Fibroblast of upper back skin (primary cell): ENCODE data around the gene ASB6.
"Not testable (repeated sequence)": the region's sequence is repeated elsewhere in the genome, so short reads cannot be mapped to it uniquely, and the experiment has no call there.

ENCODE experiments used
- DNase-seq: peaks from one replicate; pipeline ENCODE4 v3.0.0-alpha.2; 2013

The ASB6 gene

DNA sequence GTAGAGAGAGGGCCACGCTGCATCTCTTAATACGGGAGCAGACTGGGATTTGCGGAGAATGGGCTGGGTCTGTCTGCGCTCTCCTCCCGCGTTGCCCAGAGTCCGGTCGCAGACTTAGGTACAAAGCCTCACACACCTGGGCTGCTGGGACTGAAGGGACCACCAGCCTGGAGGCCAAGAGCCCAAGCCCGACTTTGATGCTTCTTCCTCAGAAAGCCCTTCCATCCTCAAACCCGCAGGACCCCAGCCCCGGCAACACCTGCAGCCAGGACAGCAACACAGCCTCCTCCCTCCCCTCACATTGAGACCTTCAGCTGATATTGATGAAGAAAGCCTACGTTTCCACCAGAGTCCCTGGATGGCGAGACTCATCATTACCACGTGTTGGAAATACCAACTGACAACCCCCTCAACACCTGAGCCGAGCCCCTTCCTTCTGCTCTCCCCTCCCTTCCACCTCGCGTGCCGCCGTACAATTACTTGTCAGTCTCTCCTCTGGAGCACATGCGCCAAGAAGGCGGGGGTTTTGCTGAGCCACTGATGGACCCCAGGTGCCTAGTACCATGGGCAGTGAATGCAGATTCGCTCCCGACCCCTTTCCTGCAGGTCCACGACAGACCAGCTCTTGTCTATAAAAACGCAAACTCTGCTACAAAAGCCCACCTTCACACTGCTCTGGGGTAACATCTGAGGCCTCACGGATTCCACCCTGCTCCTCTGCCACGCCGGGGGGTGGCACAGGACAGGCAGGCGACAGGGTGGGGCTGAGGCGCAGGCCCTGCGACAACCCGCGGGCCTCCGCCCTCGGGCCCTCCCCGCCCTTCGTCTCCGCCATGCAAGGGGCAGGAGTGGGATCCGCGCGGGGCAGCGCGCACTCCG is 841 bp downstream of the ASB6 start:
- no peak for DNase-seq

- DNase-seq = peak; percentile 72
Observed at GRCh38 chr9:129640086-129640870, 1.7 kb downstream of the ASB6 start.

GRCh38 chr9:129639756-129640085 is 2.2 kb downstream of the ASB6 start:
- DNase-seq = no peak

- no peak for DNase-seq
Observed at GRCh38 chr9:129639034-129639630, 2.8 kb downstream of the ASB6 start.

DNA sequence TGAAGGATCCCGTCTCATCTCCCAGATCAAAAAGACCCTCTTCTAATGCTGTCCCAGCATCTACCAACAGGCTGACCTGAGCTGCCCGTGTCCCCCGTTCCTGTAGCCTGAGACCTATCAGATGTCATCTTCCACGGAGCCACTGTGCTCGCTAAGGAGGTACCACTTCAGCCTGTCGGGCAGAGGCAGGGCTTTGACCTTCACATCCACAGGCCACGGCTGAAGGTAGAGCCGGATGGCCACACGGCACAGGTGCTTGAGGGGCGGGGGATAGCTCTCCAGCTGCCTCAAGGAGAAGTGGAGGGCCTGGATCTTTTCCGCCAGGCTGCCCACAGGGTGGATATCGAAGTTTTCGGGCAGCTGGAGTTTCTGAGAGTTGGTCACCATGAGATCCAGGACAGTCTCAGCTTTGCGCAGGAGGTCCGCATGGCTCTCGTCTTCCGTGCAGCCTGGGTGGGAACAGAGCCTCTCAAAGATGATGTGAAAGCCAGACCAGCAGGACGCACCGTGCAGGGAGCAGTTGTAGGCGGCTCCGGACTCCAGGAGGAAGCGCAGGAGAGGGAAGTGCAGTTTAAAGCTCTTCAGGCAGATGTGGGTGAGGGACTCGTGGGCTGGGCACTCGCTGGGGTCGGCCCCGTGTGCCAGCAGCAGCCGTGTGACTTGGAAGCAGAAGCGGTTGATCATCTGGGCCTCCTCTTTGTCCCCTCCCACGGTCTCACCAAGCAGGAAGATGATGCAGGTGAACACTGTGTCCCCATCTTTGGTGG is 4.1 kb downstream of the ASB6 start:
- DNase-seq = no peak

GRCh38 chr9:129637102-129637501 is 4.8 kb downstream of the ASB6 start:
- DNase-seq = no peak

DNA sequence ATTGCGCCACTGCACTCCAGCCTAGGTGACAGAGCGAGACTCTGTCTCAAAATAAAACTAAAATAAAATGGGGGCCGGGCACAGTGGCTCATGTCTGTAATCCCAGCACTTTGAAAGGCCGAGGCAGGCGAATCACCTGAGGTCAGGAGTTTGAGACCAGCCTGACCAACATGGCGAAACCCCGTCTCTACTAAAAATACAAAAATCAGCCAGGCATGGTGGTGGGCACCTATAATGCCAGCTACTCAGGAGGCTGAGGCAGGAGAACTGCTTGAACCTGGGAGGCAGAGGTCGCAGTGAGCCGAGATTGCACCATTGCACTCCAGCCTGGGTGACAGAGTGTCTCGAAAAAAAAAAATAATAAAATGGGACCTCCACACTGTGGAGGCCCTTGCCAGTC is 5.6 kb downstream of the ASB6 start:
- DNase-seq = not testable (repeated sequence)

- no peak for DNase-seq
Observed at GRCh38 chr9:129635099-129636065, 6.6 kb downstream of the ASB6 start.

- no peak for DNase-seq
Observed at GRCh38 chr9:129633848-129634247, 8.1 kb downstream of the ASB6 start.

GRCh38 chr9:129633207-129633606 is 8.7 kb downstream of the ASB6 start:
- DNase-seq = no peak

- DNase-seq = peak; percentile 39
Observed at GRCh38 chr9:129632460-129632859, 9.5 kb downstream of the ASB6 start.

- no peak for DNase-seq
Observed at GRCh38 chr9:129631674-129632129, 10.2 kb downstream of the ASB6 start.

DNA sequence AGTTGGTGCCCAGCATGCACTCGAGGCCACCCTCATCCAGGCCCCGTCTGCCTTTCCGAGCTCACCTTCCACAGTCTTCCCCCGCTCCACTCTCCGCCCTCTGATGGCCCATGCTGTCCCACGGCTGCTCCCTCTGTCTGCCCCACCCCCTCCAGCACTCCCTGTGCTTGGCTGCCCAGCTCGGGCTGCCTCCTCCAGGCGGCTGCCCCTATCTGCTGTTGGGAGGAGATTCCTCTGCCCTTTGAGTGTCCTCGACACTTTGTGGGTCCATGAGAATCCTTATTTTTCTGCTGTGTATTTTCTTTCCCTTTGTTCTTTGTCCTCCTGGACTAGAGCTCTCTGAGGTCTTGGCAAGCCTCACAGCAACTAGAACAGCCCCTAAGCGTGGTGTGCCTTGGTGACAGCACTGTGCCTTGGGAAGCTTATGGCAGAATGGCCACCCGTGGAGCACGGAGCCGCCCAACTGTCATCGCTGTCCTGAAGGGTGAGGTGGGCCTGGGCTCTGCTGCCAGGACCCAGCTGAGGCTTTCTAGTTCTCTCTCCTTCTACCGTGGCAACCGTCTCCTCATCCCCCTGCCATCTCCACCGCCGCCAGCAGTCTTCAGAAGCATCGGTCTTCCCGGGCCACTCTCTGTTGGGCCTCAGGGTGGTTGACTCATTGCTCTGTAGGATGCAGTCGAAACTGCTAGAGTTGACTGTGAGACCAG is 10.8 kb downstream of the ASB6 start:
- DNase-seq = no peak

DNA sequence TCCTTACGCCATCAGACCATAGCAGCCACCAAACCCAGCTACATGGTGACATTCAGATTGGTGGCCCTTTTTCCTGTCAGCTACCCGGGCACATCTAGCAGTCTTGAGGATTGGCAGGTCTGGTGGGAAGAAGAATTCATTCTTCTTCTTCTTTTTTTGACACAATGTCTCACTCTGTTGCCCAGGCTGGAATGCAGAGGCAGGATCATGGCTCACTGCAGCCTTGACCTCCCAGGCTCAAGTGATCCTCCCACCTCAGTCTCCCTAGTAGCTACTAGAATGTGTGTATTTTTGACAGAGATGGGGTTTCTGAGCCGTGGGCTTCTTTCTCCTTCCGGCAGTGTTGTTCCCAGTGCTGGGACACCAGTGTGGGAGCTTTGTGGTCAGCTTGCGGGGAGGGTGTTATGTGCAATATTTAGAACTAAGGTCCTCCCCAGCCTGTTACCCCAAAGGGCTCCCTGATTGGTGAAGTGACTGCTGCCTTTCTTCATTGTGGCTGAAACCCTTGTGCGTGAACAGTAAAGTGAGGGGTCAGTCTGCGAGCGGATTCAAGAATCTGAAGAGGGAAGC is 12.6 kb downstream of the ASB6 start:
- DNase-seq = no peak

GRCh38 chr9:129628709-129629108 is 13.2 kb downstream of the ASB6 start:
- no peak for DNase-seq

DNA sequence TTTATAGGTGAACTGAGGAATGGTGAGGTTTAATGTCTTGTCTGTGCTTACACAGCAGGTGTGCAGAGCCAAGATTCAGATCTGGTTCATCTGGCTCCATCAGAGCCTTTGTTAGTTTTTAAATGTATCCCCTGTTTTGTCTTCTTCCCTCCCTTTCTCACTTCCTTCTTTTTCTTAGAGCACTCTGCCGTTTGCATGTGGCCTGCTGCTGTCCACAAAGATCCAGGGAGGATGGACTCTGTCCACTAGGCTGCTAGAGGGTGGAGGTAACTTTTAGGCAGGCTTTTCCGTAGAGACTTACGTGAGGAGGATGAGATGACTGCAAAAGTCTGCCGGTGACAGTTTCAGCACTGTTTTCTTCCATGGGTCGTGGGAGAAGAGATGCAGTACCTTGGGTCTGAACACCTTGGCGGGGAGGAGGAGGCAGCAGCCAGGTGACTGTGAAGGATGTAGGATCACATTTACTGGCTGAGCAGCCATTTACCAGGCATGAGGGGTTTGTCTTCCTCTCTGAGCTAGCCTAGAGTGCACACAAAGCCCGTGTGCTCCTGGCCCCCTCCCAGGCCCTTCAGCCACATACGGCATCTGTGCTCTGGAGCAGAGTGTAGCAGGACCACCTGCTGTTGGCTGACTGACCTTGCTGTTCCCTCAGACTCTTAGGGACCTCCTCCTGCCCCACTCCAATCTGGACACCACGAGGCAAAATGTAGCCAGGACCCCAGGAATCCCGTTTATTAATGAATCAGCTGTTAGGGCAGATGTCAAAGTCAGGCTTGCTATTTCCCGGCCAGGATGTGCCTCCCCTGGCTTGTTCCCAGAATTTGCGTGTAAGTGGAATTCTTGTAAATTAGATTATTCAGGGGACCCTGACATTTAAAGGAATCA is 14.2 kb downstream of the ASB6 start:
- peak; percentile 50 for DNase-seq

GRCh38 chr9:129626625-129627284 is 15.2 kb downstream of the ASB6 start:
- DNase-seq = peak; percentile 90

DNA sequence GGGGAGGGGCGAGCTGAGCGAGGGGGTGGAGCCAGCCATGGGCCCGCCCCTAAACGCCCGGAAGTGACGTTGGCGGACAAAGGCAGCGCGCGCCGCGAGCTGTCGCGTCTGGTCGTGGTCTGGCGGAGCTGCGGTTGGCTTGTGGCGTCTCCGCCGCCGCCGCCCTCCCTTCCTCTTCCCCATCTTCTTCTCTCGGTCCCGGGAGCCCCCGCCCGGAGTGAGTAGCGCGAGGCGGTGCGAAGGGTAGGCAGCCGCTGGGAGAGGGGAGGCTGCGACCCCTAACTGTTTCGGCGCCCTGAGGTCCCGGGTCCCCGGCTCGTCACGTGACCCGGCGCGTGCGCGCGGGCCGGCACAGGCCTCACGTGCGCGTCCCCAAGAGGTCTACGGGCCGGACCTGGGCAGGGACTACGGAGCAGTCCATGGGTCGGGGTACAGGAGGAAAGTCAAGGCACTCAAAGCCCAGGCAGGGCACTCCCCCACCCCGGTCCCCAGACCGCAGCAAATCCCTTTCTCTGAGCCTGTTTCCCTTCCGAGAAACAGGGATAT is 15.8 kb downstream of the ASB6 start, which contains the start of gene NTMT1:
TSS of gene NTMT1 (plus strand) at position 85 of the 546 bp plus-strand sequence. CDS start 6,541 bp downstream, outside the sequence.
- peak; percentile 81 for DNase-seq

DNA sequence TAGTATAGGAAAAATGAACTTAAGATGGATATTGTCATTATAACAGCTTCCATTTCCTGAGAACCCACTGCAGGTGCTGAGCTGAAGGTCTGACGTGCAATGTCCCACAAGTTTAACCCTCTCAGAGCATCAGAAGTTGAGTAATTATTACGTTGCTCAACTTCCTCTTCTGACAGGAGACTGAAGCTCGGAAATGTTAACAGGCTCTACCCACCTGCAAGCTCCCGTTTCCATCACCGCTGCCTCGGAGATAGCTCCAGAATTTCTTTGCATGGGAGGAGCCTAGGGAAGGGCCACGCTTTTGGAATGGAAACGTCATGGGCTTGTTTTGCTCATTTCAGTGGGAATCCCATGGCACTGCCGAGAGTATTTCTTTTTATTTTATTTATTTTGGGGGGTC is 17.0 kb downstream of the ASB6 start:
- DNase-seq = no peak
